Stimulated activated CD8-positive, alpha-beta memory T cell treated with anti-CD3 and anti-CD28 coated beads, Interleukin-12 subunit alpha, Interleukin-12 subunit beta, amount 100 ng/mL, for 1 hour (primary cell): ENCODE measurements around the gene KCNIP4.
A peak's percentile ranks its signal among the peaks of the same experiment; 100 is the strongest.
"Not testable (repeated sequence)": the region's sequence is repeated elsewhere in the genome, so short reads cannot be mapped to it uniquely, and the experiment has no call there.

Experiments
- DNase-seq: peaks from one replicate; pipeline ENCODE4 v3.0.0-alpha.2; 2020; ENCODE audit warnings: low read depth

KCNIP4 gene

DNA sequence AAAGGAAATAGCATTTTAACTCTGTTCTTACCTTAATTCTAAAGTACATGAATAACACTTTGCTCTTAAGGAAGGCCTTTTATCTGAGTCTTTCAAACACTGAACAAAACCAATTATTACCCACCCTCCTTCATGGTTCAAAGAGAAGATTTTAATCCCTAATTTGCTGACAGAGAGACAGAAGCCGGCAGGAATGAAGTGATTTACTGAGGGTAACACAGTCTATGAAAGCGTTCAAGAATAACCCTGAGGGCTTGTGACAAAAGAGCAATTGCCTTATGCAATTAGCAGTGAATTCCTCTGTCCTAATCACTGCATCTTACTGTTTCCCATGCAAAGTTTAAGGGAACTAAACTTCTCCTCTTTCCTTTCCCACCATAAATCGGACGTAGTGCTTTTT is 1104.3 kb downstream of the KCNIP4 start:
- DNase-seq: no peak

DNA sequence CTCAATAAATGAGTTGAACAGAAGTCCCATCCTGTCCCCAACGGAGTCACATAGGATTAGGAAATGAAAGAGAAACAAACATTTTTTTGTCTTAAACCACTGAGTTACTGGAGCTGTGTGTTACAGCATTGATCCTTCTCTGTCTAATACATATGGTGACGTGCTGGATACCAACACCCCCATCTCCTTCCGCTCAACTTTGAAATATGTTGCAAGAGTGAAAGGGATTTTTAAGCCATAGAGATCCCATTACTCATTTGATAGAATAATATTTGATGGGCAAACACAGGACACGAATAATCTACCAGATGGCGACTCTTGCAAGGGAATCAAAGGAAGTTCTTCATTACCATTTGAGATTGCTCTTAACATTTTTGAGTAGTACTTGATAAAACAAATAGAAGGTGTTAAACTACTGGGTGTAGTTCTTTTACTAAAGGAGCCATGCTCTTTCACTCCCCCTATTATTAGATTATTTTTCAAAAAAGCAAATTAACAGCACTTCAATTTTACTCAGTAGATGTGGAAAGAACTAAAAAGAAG is 1107.9 kb downstream of the KCNIP4 start:
- DNase-seq: no peak

GRCh38 chr4:20839957-20840356 is 1108.6 kb downstream of the KCNIP4 start:
- no peak for DNase-seq

GRCh38 chr4:20838476-20838875 is 1110.1 kb downstream of the KCNIP4 start:
- DNase-seq: no peak

GRCh38 chr4:20832826-20833225 is 1115.7 kb downstream of the KCNIP4 start:
- DNase-seq: no peak

- no peak for DNase-seq
Observed at GRCh38 chr4:20831746-20832145, 1116.8 kb downstream of the KCNIP4 start.

- no peak for DNase-seq
Observed at GRCh38 chr4:20829617-20830357, 1118.8 kb downstream of the KCNIP4 start.

- no peak for DNase-seq
Observed at GRCh38 chr4:20825505-20825904, 1123.1 kb downstream of the KCNIP4 start.

DNA sequence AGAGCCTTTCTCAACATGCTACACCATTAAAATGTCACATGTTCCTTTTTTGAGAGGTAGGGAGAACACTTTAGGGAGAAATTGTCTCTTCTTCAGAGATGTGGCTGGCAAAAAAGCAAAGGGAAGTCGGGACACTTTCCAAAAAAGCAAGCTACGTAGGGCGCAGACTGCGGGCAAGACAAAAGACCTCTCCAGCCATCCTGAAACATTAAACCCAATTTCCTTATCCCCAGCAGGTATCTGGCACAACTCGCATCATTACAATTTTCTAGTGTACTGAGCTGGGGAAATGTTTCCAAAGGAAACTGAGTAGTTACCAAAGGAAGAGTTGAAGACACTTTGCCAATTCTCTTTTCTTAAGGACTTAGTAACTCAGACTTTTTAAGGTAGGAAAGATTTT is 1132.3 kb downstream of the KCNIP4 start:
- DNase-seq: no peak

DNA sequence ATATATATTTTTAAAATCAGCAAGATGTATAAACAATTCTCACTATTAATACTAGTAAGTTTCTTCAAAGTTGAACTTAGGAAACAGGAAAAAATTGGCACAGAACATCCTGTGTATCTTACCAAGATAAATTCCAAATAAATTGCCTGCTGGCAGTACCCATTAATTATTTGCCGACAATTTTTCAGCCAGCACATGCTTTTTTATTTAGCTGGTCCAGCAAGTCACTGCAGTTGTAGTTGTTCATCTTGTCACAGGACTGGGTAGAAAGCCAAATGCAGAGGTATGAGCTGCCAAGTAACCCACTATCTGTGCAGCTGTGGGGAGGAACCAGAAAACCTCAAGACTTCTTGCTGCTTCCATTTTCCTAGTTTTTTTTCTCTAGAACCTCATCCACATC is 1134.9 kb downstream of the KCNIP4 start:
- DNase-seq: no peak

DNA sequence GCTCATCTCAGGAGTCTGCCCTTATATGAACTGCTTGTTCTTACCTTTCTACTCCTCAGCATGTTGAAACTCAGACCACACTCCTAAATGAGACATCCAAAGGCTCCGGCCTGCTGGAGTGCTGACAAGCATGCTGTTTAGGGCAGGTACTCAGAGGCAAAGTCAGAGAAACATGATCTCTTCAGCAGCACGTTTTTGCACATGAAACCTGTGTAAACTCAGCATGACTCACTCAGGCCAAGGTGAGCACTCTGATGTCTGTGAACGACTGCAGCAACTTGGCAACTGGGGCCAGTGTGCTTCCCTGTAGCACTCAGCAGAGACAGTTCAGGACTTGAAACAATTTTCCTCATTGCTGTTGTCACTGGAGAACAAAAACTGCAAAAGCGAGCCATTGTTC is 1138.8 kb downstream of the KCNIP4 start:
- DNase-seq: no peak

GRCh38 chr4:20805716-20806115 is 1142.9 kb downstream of the KCNIP4 start:
- DNase-seq: no peak

GRCh38 chr4:20787940-20788665 is 1160.5 kb downstream of the KCNIP4 start:
- DNase-seq: no peak

DNA sequence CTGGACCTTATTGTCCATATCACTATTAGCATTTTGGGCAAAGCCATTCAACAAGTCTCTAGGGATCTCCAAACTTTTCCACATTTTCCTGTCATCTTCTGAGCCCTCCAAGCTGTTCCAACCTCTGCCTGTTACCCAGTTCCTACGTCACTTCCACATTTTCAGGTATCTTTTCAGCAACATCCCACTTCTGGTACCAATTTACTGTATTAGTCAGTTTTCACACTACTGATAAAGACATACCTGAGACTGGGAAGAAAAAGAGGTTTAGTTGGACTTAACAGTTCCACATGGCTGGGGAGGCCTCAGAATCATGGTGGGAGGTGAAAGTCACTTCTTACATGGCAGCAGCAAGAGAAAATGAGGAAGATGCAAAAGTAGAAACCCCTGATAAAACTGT is 1165.4 kb downstream of the KCNIP4 start:
- not testable (repeated sequence) for DNase-seq

GRCh38 chr4:20778896-20779295 is 1169.7 kb downstream of the KCNIP4 start:
- DNase-seq: no peak

GRCh38 chr4:20773144-20773997 is 1175.2 kb downstream of the KCNIP4 start:
- DNase-seq: peak; percentile 0

DNA sequence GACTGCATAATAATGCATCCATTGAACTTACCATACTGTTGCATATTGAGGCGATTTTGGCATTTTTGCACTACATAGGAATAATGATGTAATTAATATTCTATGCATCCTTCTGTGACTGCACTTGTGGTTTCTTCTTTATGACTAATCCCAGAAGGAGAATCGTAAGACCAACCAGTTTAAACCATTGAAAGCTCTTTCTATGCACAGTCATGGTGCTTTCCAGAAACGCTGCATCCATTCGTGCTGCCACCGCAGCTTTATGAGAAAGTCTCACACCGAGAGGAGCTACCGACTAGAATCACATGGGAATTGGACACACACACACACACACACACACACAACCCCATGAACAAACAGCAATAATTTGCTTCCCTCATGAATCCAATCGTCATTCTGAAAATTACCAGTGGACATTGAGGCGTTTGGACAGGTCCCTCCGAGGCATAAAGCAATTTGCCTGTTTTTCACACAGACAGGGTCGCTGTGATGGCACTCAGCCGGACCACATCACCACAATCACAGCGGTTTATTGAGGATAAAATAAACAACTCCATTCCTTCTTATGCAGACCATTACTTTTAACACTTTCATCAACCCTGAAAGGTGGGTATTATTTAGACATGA is 1184.1 kb downstream of the KCNIP4 start:
- DNase-seq: no peak

GRCh38 chr4:20761826-20762225 is 1186.7 kb downstream of the KCNIP4 start:
- DNase-seq: no peak

DNA sequence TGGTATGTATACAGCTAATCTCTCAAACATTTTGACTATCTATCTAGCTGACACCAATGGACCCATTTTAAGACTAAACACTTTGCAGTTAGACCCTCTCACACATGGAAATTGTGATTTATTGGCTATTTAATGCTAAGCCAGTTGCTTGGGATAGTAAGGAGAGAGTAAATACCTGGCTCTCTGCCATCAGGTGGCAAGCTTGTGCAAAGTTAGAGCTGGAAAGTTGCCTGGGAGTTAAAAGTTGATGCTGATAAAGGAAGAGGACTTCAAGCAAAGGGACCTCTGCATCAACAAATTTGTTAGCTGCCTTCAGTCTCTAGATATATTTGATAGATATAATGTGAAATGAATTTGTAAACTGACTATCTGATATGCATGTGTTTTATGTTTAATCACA is 1187.2 kb downstream of the KCNIP4 start:
- DNase-seq: no peak

- no peak for DNase-seq
Observed at GRCh38 chr4:20760053-20760452, 1188.5 kb downstream of the KCNIP4 start.

DNA sequence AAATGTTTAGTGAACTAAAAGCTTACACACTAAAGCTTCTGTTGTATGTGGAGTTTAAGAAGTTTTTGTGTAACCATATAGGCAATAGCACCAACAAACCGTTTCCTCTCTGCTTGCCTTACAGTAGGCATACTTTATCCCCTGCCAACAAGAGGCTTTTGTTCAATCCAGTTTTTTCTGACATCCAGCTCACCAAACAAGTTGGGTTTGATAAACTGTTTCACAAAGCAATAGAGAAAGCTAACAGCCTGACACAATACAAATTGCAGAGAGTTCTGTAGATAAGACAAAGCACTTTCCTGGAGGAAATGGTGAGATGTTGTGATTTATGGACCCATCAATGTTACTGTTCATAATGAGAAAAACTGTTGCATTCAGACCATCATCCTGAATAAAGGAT is 1194.5 kb downstream of the KCNIP4 start:
- DNase-seq: no peak

GRCh38 chr4:20752641-20753040 is 1195.9 kb downstream of the KCNIP4 start:
- DNase-seq: no peak
